Mucosa of descending colon (tissue), 3 donors: Measurements from ENCODE around the gene SULT1A2. TPM values are rescaled to one million over a fixed set of nuclear protein-coding genes. Genes with fewer than 3 reads are reported as not detected.
A peak's percentile ranks its signal among the peaks of the same experiment; 100 is the strongest.
"Not testable (repeated sequence)": the region's sequence is repeated elsewhere in the genome, so short reads cannot be mapped to it uniquely, and the experiment has no call there.

Experiments used
- ATAC-seq: fragments of 200-7000 bp; cut with Tn5 transposase; one replicate; pipeline ENCODE4 v1.9.1; 2020; ENCODE audit warnings: mild to moderate bottlenecking, moderate library complexity
- DNase-seq, 3 donors: peaks; one replicate each; pipeline ENCODE4 v3.0.0-alpha.2; 2020
- H3K36me3 ChIP-seq: fragments of 200-600 bp; one replicate; pipeline ENCODE4 v1.8.0; 2021; ENCODE audit warnings: low read depth, mild to moderate bottlenecking
- H3K4me1 ChIP-seq: fragments of 200-600 bp; one replicate; pipeline ENCODE4 v1.8.0; 2021; ENCODE audit warnings: low read depth, mild to moderate bottlenecking
- H3K4me3 ChIP-seq: fragments of 200-600 bp; one replicate; pipeline ENCODE4 v1.8.0; 2021; ENCODE audit warnings: mild to moderate bottlenecking
- H3K9me3 ChIP-seq: fragments of 200-600 bp; one replicate; pipeline ENCODE4 v1.8.0; 2021; ENCODE audit warnings: mild to moderate bottlenecking
- intact Hi-C, 2 donors: fragments of 100-400 bp; cut with DNase I in 1 of 2; cut with micrococcal nuclease in 1 of 2; formaldehyde crosslinking; loops; one replicate each; pipeline versions ENCODE4 v1.11.0 to v1.11.1; 2022; cut with DNase I, micrococcal nuclease
- long read RNA-seq, 2 donors: library from polyadenylated mRNA; unstranded; transcript quantifications; one replicate each; pipeline ENCODE4 v2.0.0, GENCODE V29; 2019 to 2021
- total RNA-seq, 3 donors: library from RNA; stranded (reverse); fragmentation: NEBNext Ultra II Directional in 2 of 3; extraction: Animal tissue kit (Norgen Biotek cat#: 25700) in 2 of 3; gene quantifications; one replicate each; pipeline versions ENCODE4 v1.2.1 to v1.2.4, GENCODE V29; 2021 to 2023
- TF ChIP-seq, protein P1 (sequence below): fragments of 200-600 bp; IDR thresholded peaks from one replicate; pipeline ENCODE4 v1.8.0; 2022; ENCODE audit warnings: antibody characterized with exemption, mild to moderate bottlenecking
- donor health status: DM: no; HTN: no; CAD: no; lungs with moderate emphysema.
- donor health status: DM: no; HTN: no; CAD: no.
- donor health status: DM: no; HTN: yes; CAD: no.

Gene SULT1A2
- 10 to 100 TPM; 17.2 to 46.8 (median 44.3) TPM for total RNA-seq
- long read RNA-seq, donor 1, partial matches to known transcripts, result 5 of 19 reads
- long read RNA-seq, donor 1, other reads (novel, unspliced or antisense), result 11 of 19 reads
- long read RNA-seq, donor 2, transcript SULT1A2-201 (8 exons, 1,090 nt), result major isoform, 12 of 38 reads
- long read RNA-seq, donor 2, partial matches to known transcripts, result 14 of 38 reads
- long read RNA-seq, donor 2, other reads (novel, unspliced or antisense), result 11 of 38 reads

DNA sequence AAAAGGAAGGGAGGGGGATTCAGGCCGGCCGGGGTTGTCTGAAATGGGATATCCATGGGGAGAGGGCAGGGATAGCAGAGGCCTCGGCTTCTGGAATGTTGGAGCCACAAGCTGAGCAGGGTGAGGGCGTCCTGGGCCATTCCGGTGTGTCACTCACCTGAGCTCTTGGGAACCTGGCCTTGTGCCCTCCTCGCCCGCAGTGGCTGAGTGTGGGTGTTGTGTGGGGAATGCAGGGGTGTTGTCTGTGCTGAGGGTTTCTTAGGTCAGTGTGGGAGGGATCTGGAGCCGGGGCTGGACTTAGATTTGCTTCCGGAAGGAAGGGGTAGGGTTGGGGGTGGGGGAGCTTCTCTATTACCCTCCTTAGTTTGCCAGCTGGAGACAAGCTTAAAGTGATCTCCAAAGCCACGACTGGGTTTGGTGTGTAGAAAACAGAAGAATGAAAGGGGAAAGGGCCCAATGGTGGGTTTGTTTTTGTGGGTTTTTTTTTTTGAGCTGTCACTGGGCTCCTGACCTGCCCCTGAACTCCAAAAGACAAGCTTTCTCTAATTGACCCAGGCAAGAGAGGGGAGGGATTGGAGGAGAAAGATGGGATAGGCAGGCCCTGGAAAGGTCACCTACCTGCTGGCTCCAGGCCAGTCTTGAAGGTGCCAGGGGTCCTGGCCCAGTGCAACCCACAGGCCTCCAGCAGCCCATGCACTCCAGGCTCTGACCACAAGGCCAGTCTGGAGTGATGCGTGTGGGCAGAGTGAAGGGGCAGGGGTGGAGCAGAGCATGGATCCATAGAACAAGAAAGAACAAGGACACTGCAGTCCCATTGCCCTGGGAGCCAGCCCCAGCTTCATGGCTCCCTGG lies at the start of gene SULT1A2:
Gene SULT1A2 (minus strand): TSS at position 211 of the 852 bp plus-strand sequence. CDS start 1,120 bp downstream, outside the sequence.
- intact Hi-C loops, result no loop called here
- no peak within 1 kb of the TSS for H3K4me3 ChIP-seq

GRCh38 chr16:28639959-28640358 lies 43.1 kb upstream of the SULT1A2 start:
- H3K36me3 ChIP-seq, H3K4me1 ChIP-seq, H3K4me3 ChIP-seq, H3K9me3 ChIP-seq, DNase-seq, ATAC-seq, intact Hi-C loops: not testable (repeated sequence)

More for the DNA sequence above, at the start of gene SULT1A2:
- peak; percentile 69 for ATAC-seq
- peak; percentile 84 to 85 (median 84) for DNase-seq
- Histone ChIP-seq H3K36me3 (no peaks in the 10 kb centered on the region), H3K9me3 (no peaks in the 10 kb centered on the region), H3K4me1 (peaks cover 7% of the 10 kb centered on the region)
- TF ChIP-seq, protein P1, sequence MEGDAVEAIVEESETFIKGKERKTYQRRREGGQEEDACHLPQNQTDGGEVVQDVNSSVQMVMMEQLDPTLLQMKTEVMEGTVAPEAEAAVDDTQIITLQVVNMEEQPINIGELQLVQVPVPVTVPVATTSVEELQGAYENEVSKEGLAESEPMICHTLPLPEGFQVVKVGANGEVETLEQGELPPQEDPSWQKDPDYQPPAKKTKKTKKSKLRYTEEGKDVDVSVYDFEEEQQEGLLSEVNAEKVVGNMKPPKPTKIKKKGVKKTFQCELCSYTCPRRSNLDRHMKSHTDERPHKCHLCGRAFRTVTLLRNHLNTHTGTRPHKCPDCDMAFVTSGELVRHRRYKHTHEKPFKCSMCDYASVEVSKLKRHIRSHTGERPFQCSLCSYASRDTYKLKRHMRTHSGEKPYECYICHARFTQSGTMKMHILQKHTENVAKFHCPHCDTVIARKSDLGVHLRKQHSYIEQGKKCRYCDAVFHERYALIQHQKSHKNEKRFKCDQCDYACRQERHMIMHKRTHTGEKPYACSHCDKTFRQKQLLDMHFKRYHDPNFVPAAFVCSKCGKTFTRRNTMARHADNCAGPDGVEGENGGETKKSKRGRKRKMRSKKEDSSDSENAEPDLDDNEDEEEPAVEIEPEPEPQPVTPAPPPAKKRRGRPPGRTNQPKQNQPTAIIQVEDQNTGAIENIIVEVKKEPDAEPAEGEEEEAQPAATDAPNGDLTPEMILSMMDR, result no peak

- intact Hi-C loops, H3K36me3 ChIP-seq, ATAC-seq, H3K4me1 ChIP-seq, DNase-seq, H3K9me3 ChIP-seq, H3K4me3 ChIP-seq: not testable (repeated sequence)
Measured at GRCh38 chr16:28638359-28638758, 41.5 kb upstream of the SULT1A2 start.

GRCh38 chr16:28637765-28638164 lies 40.9 kb upstream of the SULT1A2 start, which contains the start of gene NPIPB8:
Gene NPIPB8 (plus strand): TSS chr16:28638065. CDS start chr16:28638361, 296 bp downstream.
- H3K9me3 ChIP-seq, DNase-seq, ATAC-seq, H3K4me1 ChIP-seq, H3K36me3 ChIP-seq, H3K4me3 ChIP-seq, intact Hi-C loops: not testable (repeated sequence)

DNA sequence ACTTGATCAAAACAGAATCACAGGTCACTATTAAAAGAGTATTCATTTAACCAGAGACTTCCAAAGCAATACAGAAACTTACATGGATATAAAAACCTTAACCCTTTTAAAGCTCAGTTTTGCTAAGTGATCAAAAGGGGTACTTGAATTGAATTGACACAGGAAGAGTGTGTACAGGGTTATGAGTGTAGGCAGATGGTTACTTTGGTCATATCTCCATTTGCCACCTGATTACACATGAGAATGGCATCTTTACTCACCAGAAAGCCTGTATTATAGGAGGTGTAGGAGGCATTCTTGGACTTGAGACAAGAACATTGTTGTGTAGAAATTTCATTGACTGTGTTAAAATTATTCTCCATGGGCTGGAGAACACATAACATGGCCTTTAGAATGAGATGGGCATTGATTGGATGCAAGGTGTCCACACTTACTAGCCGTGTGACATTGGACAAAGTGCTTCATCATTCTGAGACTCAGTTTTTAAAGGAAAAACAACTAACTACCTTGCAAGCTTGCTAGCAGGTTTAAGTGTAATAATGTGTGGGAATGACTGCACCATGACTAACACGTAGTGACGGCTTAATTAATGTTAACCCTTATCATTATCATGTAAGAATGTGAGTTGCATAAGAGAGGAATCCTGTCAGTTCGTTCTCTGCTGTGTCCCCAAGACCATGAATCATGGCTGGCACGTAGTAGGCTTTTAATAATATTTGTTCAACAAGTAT lies 39.4 kb upstream of the SULT1A2 start:
- intact Hi-C loops, ATAC-seq, H3K36me3 ChIP-seq, DNase-seq, H3K4me1 ChIP-seq, H3K4me3 ChIP-seq, H3K9me3 ChIP-seq: not testable (repeated sequence)

- ATAC-seq, H3K4me3 ChIP-seq, H3K4me1 ChIP-seq, DNase-seq, H3K36me3 ChIP-seq, intact Hi-C loops, H3K9me3 ChIP-seq: not testable (repeated sequence)
Measured at GRCh38 chr16:28630905-28631304, 34.1 kb upstream of the SULT1A2 start.

GRCh38 chr16:28623172-28623711 lies 26.4 kb upstream of the SULT1A2 start:
- H3K4me1 ChIP-seq, result no peaks in the 10 kb centered on the region
- no peaks in the 10 kb centered on the region for H3K36me3 ChIP-seq
- ATAC-seq (peak; percentile 98), DNase-seq (peak; percentile 76 to 89 (median 85))
- H3K4me3 ChIP-seq, result peak overlapping the region; percentile 9
- no peaks in the 10 kb centered on the region for H3K9me3 ChIP-seq
- intact Hi-C loops, result no loop called here
- TF ChIP-seq, protein P1, result no peak

DNA sequence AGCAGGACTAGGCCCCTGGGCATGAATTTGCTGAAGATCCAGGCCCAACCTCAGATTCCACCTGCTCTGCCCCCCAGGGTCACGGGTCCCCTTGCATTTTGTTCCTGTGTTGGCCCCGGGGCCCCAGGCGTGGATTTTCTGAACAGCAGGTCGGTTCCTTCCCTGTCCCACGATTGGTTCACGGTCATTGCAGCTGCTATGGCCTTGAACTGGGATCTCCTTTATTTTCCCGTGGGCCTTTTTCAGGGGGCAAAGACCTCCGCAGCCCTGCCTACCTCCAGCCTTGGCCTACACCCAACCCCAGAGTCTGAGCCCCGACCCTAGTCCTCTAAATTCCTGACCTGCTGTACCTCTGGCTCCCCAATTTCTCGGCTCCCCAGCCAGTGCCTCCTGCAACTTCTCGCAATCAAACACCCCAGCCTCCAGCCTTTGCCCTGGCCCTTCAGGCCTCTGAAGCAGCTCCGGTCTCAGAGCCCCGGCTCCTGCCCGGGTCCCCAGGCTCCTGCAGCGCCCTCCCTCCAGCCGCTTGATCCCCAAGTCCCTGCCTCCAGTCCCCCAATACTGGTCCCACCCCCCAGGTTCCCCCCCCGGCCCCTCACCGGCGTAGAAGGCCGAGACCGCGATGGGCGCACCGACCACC lies 25.8 kb upstream of the SULT1A2 start:
- H3K4me3 ChIP-seq, result peak overlapping the region; percentile 9
- peak in 1 of 3 donors; percentile 50 for DNase-seq
- H3K4me1 ChIP-seq, H3K9me3 ChIP-seq, H3K36me3 ChIP-seq, intact Hi-C loops: not testable (repeated sequence)
- ATAC-seq, result peak; percentile 66
